HEK293 (cell line): ENCODE measurements around the gene SLC4A11.

Experiments
- CTCF ChIA-PET: fragments of 350-600 bp; formaldehyde crosslinking; extraction: SDS; loops from one replicate; lab custom pipeline; 2021; ENCODE audit warnings: antibody characterized with exemption; lab: Yijun Ruan, JAX
- POLR2A ChIA-PET: fragments of 300-600 bp; formaldehyde crosslinking; extraction: SDS; loops from one replicate; lab custom pipeline; 2020; ENCODE audit warnings: antibody characterized with exemption, inconsistent platforms; lab: Yijun Ruan, JAX
- H3K27ac ChIP-seq: fragments of 200-500 bp; sonication (Bioruptor generic); 2 replicates; pipeline ENCODE4 v1.5.1; 2014; ENCODE audit warnings: low read depth, low read length, control low read depth, inconsistent platforms; ENCODE audit errors: extremely low read depth
- H3K36me3 ChIP-seq, 2 experiments: fragments of 200-500 bp in 1 of 2; sonication (Bioruptor generic) in 1 of 2; 1 replicate in 1 of 2; 2 replicates in 1 of 2; pipeline ENCODE4 v1.5.1; 2014 to 2017; ENCODE audit warnings: inconsistent platforms in 2 of 2, low read length in 2 of 2; ENCODE audit not compliant: control insufficient read depth in 2 of 2, insufficient read depth in 1 of 2
- H3K4me1 ChIP-seq: fragments of 200-500 bp; sonication (Bioruptor generic); 2 replicates; pipeline ENCODE4 v1.5.1; 2014; ENCODE audit warnings: mild to moderate bottlenecking, low read length, inconsistent platforms; ENCODE audit not compliant: control insufficient read depth, insufficient read depth
- H3K4me3 ChIP-seq: 2 replicates; pipeline ENCODE4 v1.5.1; 2011; ENCODE audit warnings: low read depth, mild to moderate bottlenecking, control low read depth, low read length, moderate library complexity
- H3K9me3 ChIP-seq: fragments of 200-500 bp; sonication (Bioruptor generic); 2 replicates; pipeline ENCODE4 v1.5.1; 2014; ENCODE audit warnings: low read depth, low read length, inconsistent platforms; ENCODE audit not compliant: control insufficient read depth, insufficient read depth
- EGR2 ChIP-seq: fragments of 450-650 bp; formaldehyde crosslinking; IDR thresholded peaks from 2 replicates; pipeline ENCODE4 v1.5.1; 2016; ENCODE audit warnings: low read depth, missing biosample characterization, missing genetic modification characterization
- HOXC10 ChIP-seq: sonication (generic); formaldehyde crosslinking; IDR thresholded peaks from 2 replicates; pipeline ENCODE4 v1.8.1; 2023; ENCODE audit warnings: mild to moderate bottlenecking, missing genetic modification reagents
- KLF1 ChIP-seq: fragments of 450-650 bp; formaldehyde crosslinking; IDR thresholded peaks from 2 replicates; pipeline ENCODE4 v1.5.1; 2016; ENCODE audit warnings: missing biosample characterization, missing genetic modification characterization
- KLF8 ChIP-seq: fragments of 450-650 bp; formaldehyde crosslinking; IDR thresholded peaks from 2 replicates; pipeline ENCODE4 v1.5.1; 2016; ENCODE audit warnings: missing biosample characterization, missing genetic modification characterization
- SP3 ChIP-seq: fragments of 450-650 bp; formaldehyde crosslinking; IDR thresholded peaks from 2 replicates; pipeline ENCODE4 v1.5.1; 2016; ENCODE audit warnings: missing biosample characterization, missing genetic modification characterization
- ZFHX2 ChIP-seq: fragments of 450-650 bp; formaldehyde crosslinking; conservative IDR thresholded peaks from 2 replicates; pipeline ENCODE4 v1.5.1; 2016; ENCODE audit warnings: missing biosample characterization, missing genetic modification characterization
- ZNF140 ChIP-seq: fragments of 450-650 bp; formaldehyde crosslinking; IDR thresholded peaks from 2 replicates; pipeline ENCODE4 v1.5.1; 2016; ENCODE audit warnings: missing biosample characterization, missing genetic modification characterization
- ZNF16 ChIP-seq: fragments of 450-650 bp; formaldehyde crosslinking; IDR thresholded peaks from 2 replicates; pipeline ENCODE4 v1.5.1; 2016; ENCODE audit warnings: low read depth, missing biosample characterization, missing genetic modification characterization
- ZNF223 ChIP-seq: fragments of 450-650 bp; formaldehyde crosslinking; IDR thresholded peaks from 2 replicates; pipeline ENCODE4 v1.5.1; 2016; ENCODE audit warnings: missing biosample characterization, missing genetic modification characterization
- ZNF266 ChIP-seq: fragments of 450-650 bp; formaldehyde crosslinking; IDR thresholded peaks from 2 replicates; pipeline ENCODE4 v1.5.1; 2016; ENCODE audit warnings: missing biosample characterization, missing genetic modification characterization, low read depth
- ZNF292 ChIP-seq: fragments of 450-650 bp; formaldehyde crosslinking; IDR thresholded peaks from 2 replicates; pipeline ENCODE4 v1.5.1; 2016; ENCODE audit warnings: low read depth, missing biosample characterization, missing genetic modification characterization, borderline replicate concordance
- ZNF335 ChIP-seq: fragments of 450-650 bp; formaldehyde crosslinking; conservative IDR thresholded peaks from 2 replicates; pipeline ENCODE4 v1.5.1; 2016; ENCODE audit warnings: missing biosample characterization, missing genetic modification characterization
- ZNF354C ChIP-seq: fragments of 450-650 bp; formaldehyde crosslinking; IDR thresholded peaks from 2 replicates; pipeline ENCODE4 v1.5.1; 2016; ENCODE audit warnings: missing biosample characterization, missing genetic modification characterization, low read depth, borderline replicate concordance
- ZNF391 ChIP-seq: fragments of 450-650 bp; formaldehyde crosslinking; IDR thresholded peaks from 2 replicates; pipeline ENCODE4 v1.5.1; 2016; ENCODE audit warnings: low read depth, missing biosample characterization, missing genetic modification characterization, borderline replicate concordance
- ZNF544 ChIP-seq: fragments of 450-650 bp; formaldehyde crosslinking; IDR thresholded peaks from 2 replicates; pipeline ENCODE4 v1.5.0; 2017; ENCODE audit warnings: missing biosample characterization, missing genetic modification characterization
- ZNF548 ChIP-seq: fragments of 450-650 bp; formaldehyde crosslinking; IDR thresholded peaks from 2 replicates; pipeline ENCODE4 v1.5.1; 2016; ENCODE audit warnings: missing biosample characterization, missing genetic modification characterization
- TF ChIP-seq, protein P1 (sequence below): fragments of 450-650 bp; formaldehyde crosslinking; IDR thresholded peaks from 2 replicates; pipeline ENCODE4 v1.5.1; 2017; ENCODE audit warnings: missing biosample characterization, missing genetic modification characterization
- TF ChIP-seq, protein P2 (sequence below): fragments of 450-650 bp; formaldehyde crosslinking; IDR thresholded peaks from 2 replicates; pipeline ENCODE4 v1.5.1; 2016; ENCODE audit warnings: missing biosample characterization, missing genetic modification characterization
- TF ChIP-seq, protein P3 (sequence below): fragments of 450-650 bp; formaldehyde crosslinking; IDR thresholded peaks from 2 replicates; pipeline ENCODE4 v1.5.1; 2016; ENCODE audit warnings: missing biosample characterization, missing genetic modification characterization
- TF ChIP-seq, protein P4 (sequence below): fragments of 450-650 bp; formaldehyde crosslinking; IDR thresholded peaks from 2 replicates; pipeline ENCODE4 v1.5.1; 2016; ENCODE audit warnings: missing biosample characterization, missing genetic modification characterization
- TF ChIP-seq, protein P5 (sequence below): fragments of 450-650 bp; formaldehyde crosslinking; IDR thresholded peaks from 2 replicates; pipeline ENCODE4 v1.5.1; 2016; ENCODE audit warnings: missing biosample characterization, missing genetic modification characterization
- TF ChIP-seq, protein P6 (sequence below): fragments of 450-650 bp; formaldehyde crosslinking; IDR thresholded peaks from 2 replicates; pipeline ENCODE4 v1.5.1; 2017; ENCODE audit warnings: missing biosample characterization, missing genetic modification characterization

Gene SLC4A11

DNA sequence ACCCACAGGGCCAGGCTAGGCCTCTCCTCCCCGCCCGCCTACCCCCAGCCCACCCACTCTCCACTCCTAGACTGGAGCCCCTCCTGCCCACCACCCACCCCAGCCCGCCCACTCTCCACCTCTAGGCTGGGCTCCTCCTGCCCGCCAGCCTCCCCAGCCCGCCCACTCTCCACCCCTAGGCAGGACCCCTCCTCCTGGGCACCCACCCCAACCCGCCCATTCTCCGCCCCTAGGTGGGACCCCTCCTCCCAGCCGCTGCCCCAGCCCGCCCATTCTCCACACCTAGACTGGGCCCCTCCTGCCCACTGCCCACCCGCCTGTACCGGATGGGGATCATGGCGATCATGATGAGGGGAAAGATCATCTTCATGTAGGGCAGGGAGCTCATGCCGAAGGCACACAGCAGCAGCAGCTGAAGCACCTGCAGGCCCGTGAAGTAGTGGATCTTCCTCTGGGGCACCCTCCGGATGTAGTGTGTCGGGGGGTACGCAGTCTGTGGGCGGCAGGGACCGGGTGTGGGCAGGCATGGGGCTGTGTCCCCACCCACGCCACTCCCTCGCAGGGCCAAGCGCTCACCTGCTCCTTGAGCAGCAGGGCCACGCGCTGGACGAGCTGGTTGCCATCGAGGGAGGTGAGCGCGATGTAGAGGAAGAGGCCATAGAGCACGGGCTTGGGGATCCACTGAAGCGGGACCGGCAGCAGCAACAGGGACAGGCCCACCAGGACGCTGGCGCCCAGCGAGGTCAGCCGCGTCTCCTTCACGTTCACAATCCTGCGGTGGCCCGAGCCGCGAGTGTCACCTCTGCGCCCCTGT lies 10.8 kb downstream of the SLC4A11 start (continued):
- TF ChIP-seq, protein P1, sequence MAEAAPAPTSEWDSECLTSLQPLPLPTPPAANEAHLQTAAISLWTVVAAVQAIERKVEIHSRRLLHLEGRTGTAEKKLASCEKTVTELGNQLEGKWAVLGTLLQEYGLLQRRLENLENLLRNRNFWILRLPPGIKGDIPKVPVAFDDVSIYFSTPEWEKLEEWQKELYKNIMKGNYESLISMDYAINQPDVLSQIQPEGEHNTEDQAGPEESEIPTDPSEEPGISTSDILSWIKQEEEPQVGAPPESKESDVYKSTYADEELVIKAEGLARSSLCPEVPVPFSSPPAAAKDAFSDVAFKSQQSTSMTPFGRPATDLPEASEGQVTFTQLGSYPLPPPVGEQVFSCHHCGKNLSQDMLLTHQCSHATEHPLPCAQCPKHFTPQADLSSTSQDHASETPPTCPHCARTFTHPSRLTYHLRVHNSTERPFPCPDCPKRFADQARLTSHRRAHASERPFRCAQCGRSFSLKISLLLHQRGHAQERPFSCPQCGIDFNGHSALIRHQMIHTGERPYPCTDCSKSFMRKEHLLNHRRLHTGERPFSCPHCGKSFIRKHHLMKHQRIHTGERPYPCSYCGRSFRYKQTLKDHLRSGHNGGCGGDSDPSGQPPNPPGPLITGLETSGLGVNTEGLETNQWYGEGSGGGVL (tag by site-specific recombination): no peak
- TF ChIP-seq, protein P2, sequence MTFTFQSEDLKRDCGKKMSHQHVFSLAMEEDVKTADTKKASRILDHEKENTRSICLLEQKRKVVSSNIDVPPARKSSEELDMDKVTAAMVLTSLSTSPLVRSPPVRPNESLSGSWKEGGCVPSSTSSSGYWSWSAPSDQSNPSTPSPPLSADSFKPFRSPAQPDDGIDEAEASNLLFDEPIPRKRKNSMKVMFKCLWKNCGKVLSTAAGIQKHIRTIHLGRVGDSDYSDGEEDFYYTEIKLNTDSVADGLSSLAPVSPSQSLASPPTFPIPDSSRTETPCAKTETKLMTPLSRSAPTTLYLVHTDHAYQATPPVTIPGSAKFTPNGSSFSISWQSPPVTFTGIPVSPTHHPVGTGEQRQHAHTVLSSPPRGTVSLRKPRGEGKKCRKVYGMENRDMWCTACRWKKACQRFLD: no peak
- TF ChIP-seq HOXC10 (CRISPR knock-in tag): no peak
- TF ChIP-seq KLF8 (tag by site-specific recombination): peak; percentile 32; the same call in 1 of the 2 replicates
- no peak for TF ChIP-seq ZNF223 (tag by site-specific recombination)
- TF ChIP-seq ZNF354C: no peak
- TF ChIP-seq ZNF16: no peak
- TF ChIP-seq ZNF544 (tag by site-specific recombination): no peak
- TF ChIP-seq, protein P3, sequence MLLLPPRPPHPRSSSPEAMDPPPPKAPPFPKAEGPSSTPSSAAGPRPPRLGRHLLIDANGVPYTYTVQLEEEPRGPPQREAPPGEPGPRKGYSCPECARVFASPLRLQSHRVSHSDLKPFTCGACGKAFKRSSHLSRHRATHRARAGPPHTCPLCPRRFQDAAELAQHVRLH (tag by site-specific recombination): no peak
- 0 out of 2 replicates have a peak, but pooled peaks have one; percentile 14 for TF ChIP-seq SP3 (tag by site-specific recombination)
- TF ChIP-seq ZNF140 (tag by site-specific recombination): no peak
- TF ChIP-seq, all 188 proteins: peak for 5

DNA sequence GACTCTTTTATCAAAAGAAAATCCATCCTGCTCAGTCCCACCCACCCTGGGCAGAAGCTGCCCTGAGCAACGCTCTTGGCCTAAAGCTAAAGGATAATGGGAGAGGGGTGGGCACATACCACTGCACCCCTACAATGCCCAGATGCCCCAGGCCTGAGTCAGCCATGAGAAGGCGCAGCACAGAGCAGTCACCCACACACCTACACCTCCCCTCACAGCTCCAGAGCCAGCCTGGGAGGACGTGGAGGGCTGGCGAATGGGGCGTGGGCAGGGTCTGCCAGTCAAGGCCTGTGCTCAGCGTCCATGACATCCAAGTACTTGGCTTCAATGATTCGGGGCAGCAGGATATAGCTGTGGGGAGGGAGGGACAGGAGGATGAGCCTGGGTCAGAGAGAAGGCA lies 11.5 kb downstream of the SLC4A11 start:
- ChIA-PET POLR2A (interaction anchor here (0.5 to 0.9 kb wide), 3 partner anchors 13 to 111 kb away, joined by 3 read pairs; no protein-coding TSS in a partner anchor), CTCF (interaction anchor here (1.0 to 1.9 kb wide), 2 partner anchors 9 to 23 kb away, joined by 3 to 6 read pairs; no protein-coding TSS in a partner anchor)
- TF ChIP-seq EGR2 (tag by site-specific recombination) (peak; percentile 19; the same call in 1 of the 2 replicates), ZNF266 (no peak), ZNF335 (tag by site-specific recombination) (no peak), ZNF391 (tag by site-specific recombination) (no peak), ZFHX2 (tag by site-specific recombination) (peak; percentile 66), KLF1 (tag by site-specific recombination) (0 out of 2 replicates have a peak, but pooled peaks have one; percentile 3), ZNF548 (tag by site-specific recombination) (no peak), ZNF292 (no peak)
- TF ChIP-seq, protein P4, sequence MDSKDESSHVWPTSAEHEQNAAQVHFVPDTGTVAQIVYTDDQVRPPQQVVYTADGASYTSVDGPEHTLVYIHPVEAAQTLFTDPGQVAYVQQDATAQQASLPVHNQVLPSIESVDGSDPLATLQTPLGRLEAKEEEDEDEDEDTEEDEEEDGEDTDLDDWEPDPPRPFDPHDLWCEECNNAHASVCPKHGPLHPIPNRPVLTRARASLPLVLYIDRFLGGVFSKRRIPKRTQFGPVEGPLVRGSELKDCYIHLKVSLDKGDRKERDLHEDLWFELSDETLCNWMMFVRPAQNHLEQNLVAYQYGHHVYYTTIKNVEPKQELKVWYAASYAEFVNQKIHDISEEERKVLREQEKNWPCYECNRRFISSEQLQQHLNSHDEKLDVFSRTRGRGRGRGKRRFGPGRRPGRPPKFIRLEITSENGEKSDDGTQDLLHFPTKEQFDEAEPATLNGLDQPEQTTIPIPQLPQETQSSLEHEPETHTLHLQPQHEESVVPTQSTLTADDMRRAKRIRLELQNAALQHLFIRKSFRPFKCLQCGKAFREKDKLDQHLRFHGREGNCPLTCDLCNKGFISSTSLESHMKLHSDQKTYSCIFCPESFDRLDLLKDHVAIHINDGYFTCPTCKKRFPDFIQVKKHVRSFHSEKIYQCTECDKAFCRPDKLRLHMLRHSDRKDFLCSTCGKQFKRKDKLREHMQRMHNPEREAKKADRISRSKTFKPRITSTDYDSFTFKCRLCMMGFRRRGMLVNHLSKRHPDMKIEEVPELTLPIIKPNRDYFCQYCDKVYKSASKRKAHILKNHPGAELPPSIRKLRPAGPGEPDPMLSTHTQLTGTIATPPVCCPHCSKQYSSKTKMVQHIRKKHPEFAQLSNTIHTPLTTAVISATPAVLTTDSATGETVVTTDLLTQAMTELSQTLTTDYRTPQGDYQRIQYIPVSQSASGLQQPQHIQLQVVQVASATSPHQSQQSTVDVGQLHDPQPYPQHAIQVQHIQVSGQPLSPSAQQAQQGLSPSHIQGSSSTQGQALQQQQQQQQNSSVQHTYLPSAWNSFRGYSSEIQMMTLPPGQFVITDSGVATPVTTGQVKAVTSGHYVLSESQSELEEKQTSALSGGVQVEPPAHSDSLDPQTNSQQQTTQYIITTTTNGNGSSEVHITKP (tag by site-specific recombination): no peak
- TF ChIP-seq, protein P5, sequence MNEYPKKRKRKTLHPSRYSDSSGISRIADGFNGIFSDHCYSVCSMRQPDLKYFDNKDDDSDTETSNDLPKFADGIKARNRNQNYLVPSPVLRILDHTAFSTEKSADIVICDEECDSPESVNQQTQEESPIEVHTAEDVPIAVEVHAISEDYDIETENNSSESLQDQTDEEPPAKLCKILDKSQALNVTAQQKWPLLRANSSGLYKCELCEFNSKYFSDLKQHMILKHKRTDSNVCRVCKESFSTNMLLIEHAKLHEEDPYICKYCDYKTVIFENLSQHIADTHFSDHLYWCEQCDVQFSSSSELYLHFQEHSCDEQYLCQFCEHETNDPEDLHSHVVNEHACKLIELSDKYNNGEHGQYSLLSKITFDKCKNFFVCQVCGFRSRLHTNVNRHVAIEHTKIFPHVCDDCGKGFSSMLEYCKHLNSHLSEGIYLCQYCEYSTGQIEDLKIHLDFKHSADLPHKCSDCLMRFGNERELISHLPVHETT (tag by site-specific recombination): no peak
- TF ChIP-seq, protein P6, sequence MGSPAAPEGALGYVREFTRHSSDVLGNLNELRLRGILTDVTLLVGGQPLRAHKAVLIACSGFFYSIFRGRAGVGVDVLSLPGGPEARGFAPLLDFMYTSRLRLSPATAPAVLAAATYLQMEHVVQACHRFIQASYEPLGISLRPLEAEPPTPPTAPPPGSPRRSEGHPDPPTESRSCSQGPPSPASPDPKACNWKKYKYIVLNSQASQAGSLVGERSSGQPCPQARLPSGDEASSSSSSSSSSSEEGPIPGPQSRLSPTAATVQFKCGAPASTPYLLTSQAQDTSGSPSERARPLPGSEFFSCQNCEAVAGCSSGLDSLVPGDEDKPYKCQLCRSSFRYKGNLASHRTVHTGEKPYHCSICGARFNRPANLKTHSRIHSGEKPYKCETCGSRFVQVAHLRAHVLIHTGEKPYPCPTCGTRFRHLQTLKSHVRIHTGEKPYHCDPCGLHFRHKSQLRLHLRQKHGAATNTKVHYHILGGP: no peak
- Histone ChIP-seq H3K4me1 (no peaks in the 10 kb centered on the region), H3K27ac (no peak overlapping the region), H3K9me3 (no peaks in the 10 kb centered on the region), H3K4me3 (no peak overlapping the region), H3K36me3 (peaks cover 0 to 28% of the 10 kb centered on the region in 2 experiments; a peak in 1 of 3 replicates)
